ENCODE measurements around the gene IL5.

GRCh38 chr5:132498686-132499271 lies 44.5 kb downstream of the IL5 start:
- TF ChIP-seq POLR2A (IDR thresholded peaks at IDR 0.05) (no peak), EP300 (IDR thresholded peaks at IDR 0.05) (no peak)

Measured in upper lobe of left lung (tissue), 4 donors.